WTC11 (cell line): ENCODE data around the gene RTP2.

Experiments
- ATF6 ChIP-seq: sonication (generic); formaldehyde crosslinking; IDR thresholded peaks from 2 replicates; pipeline ENCODE4 v1.8.1; 2023; ENCODE audit warnings: mild to moderate bottlenecking, missing genetic modification reagents
- CBFB ChIP-seq: sonication (generic); formaldehyde crosslinking; IDR thresholded peaks from 2 replicates; pipeline ENCODE4 v1.8.1; 2022; ENCODE audit warnings: mild to moderate bottlenecking, low read depth, missing genetic modification reagents
- CREB1 ChIP-seq: sonication (generic); formaldehyde crosslinking; IDR thresholded peaks from 2 replicates; pipeline ENCODE4 v1.8.0; 2023; ENCODE audit warnings: mild to moderate bottlenecking, missing genetic modification reagents
- CTCF ChIP-seq: fragments of 200-600 bp; IDR thresholded peaks from 2 replicates; pipeline ENCODE4 v1.8.0; 2022; ENCODE audit warnings: antibody characterized with exemption
- JAZF1 ChIP-seq: fragments of 250-450 bp; sonication (Bioruptor Pico); IDR thresholded peaks from 2 replicates; pipeline ENCODE4 v1.9.0; 2021; ENCODE audit warnings: moderate library complexity, mild to moderate bottlenecking, inconsistent platforms
- JUN ChIP-seq: sonication (generic); formaldehyde crosslinking; IDR thresholded peaks from 2 replicates; pipeline ENCODE4 v1.8.0; 2023; ENCODE audit warnings: mild to moderate bottlenecking, missing genetic modification reagents
- NFYB ChIP-seq: sonication (generic); formaldehyde crosslinking; conservative IDR thresholded peaks from 2 replicates; pipeline ENCODE4 v1.8.0; 2022; ENCODE audit warnings: low read depth, missing genetic modification reagents
- SP1 ChIP-seq: sonication (generic); formaldehyde crosslinking; conservative IDR thresholded peaks from 2 replicates; pipeline ENCODE4 v1.8.1; 2022; ENCODE audit warnings: missing genetic modification reagents
- STAT6 ChIP-seq: sonication (generic); formaldehyde crosslinking; conservative IDR thresholded peaks from 2 replicates; pipeline ENCODE4 v1.8.1; 2023; ENCODE audit warnings: mild to moderate bottlenecking, low read depth, missing genetic modification reagents, moderate library complexity
- ZBTB21 ChIP-seq: sonication (generic); formaldehyde crosslinking; IDR thresholded peaks from 2 replicates; pipeline ENCODE4 v1.8.1; 2023; ENCODE audit warnings: mild to moderate bottlenecking, missing genetic modification reagents, borderline replicate concordance
- ZNF121 ChIP-seq: sonication (generic); formaldehyde crosslinking; IDR thresholded peaks from 2 replicates; pipeline ENCODE4 v1.8.0; 2023; ENCODE audit warnings: missing genetic modification reagents
- ZNF263 ChIP-seq: sonication (generic); formaldehyde crosslinking; IDR thresholded peaks from 2 replicates; pipeline ENCODE4 v1.8.1; 2022; ENCODE audit warnings: low read depth, mild to moderate bottlenecking, moderate library complexity, missing genetic modification reagents

GRCh38 chr3:187739561-187740332, 37.4 kb upstream of the RTP2 start:
- TF ChIP-seq CREB1 (CRISPR knock-in tag) (peak; percentile 41; the same call in 1 of the 2 replicates), CTCF (peak; percentile 91), ZNF121 (no peak), NFYB (CRISPR knock-in tag) (no peak), ATF6 (CRISPR knock-in tag) (no peak), CBFB (CRISPR knock-in tag) (peak; percentile 86), STAT6 (CRISPR knock-in tag) (no peak), SP1 (peak; percentile 46; the same call in 1 of the 2 replicates), ZBTB21 (peak; percentile 69; the same call in 1 of the 2 replicates), JUN (CRISPR knock-in tag) (no peak), JAZF1 (CRISPR knock-in tag) (no peak), ZNF263 (CRISPR knock-in tag) (no peak)
